Stomach (tissue), 4 donors: ENCODE measurements around the gene DXO.

Experiments used
- CTCF ChIP-seq, 7 experiments: fragments of 450-650 bp in 4 of 7; fragments of 200-600 bp in 3 of 7; sonication (generic) in 3 of 7; IDR thresholded peaks; one replicate each; pipeline ENCODE4 v1.5.1; 2016 to 2019; ENCODE audit warnings: antibody characterized with exemption in 7 of 7, control low read depth in 2 of 7, mild to moderate bottlenecking in 1 of 7
- EP300 ChIP-seq: sonication (generic); formaldehyde crosslinking; IDR thresholded peaks from one replicate; pipeline ENCODE4 v1.6.1; 2017; ENCODE audit warnings: antibody characterized with exemption
- POLR2A ChIP-seq, 4 donors: fragments of 450-650 bp; IDR thresholded peaks; one replicate each; pipeline ENCODE4 v1.6.1; 2016; ENCODE audit warnings: antibody characterized with exemption in 4 of 4, control low read depth in 2 of 4, mild to moderate bottlenecking in 1 of 4, moderate library complexity in 1 of 4
- POLR2AphosphoS5 ChIP-seq, 3 donors: sonication (generic); formaldehyde crosslinking; IDR thresholded peaks; one replicate each; pipeline ENCODE4 v1.6.1; 2016; ENCODE audit warnings: antibody characterized with exemption in 3 of 3

DNA sequence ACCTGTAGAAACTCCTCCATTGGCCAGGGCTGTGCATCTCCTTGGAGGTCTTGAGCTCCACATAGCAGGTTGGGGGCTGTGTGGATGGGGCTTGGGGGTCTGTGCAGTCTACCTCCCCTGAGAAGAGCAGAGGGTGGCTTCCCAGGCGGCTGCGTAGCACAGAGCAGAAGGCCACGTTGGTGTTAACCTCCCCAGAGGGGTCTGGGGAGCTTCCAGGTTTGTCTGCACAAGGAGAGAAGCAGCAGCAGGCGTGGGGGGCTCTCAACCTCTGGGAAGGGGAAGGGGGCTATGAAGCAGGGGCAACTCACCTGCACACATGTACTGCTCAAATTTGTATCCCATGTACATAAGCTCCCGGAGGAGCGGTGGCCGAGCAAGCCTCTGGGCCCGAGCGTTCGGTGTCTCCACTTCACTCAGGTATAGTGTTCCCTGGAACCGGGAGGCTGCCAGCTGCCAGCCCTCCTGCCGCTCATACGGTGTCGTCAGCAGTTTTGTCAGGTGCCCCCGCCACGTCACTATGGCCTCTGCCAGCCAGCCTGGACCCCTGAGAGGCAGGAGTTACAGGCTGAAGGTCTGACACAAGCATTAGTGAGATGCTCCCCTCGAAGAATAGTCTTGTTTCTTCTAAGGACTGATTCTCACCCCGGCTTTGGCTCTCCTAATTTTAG lies 1.2 kb downstream of the DXO start:
- TF ChIP-seq CTCF (IDR thresholded peaks at IDR 0.05) (no peak), POLR2A (IDR thresholded peaks at IDR 0.05) (no peak), EP300 (no peak), POLR2AphosphoS5 (IDR thresholded peaks at IDR 0.05) (no peak)
